ENCODE results near the gene NME3. TPM values are rescaled to one million over a fixed set of nuclear protein-coding genes. Genes with fewer than 3 reads are reported as not detected.

Gene NME3
- total RNA-seq, 1 experiment from 2014 or later = 76.9 TPM

GRCh38 chr16:1810106-1810505, 38.8 kb upstream of the NME3 start:
- no peak overlapping the region for H3K4me3 Mint-ChIP-seq
- Histone ChIP-seq H3K4me2 (ENCODE audit: insufficient read depth, insufficient read length, low read length) (no peak overlapping the region), H2AK5ac (ENCODE audit: insufficient read length, low read length) (no peak overlapping the region), H3K4ac (ENCODE audit: low read depth, low read length) (no peak overlapping the region), H4K8ac (replicated peaks; ENCODE audit: insufficient read length, low read depth, low read length) (no peak overlapping the region), H3K4me1 (ENCODE audit: insufficient read depth, low read length) (no peaks in the 10 kb centered on the region), H3K79me2 (ENCODE audit: insufficient read depth, low read length) (no peaks in the 10 kb centered on the region), H3K79me1 (ENCODE audit: insufficient read depth, low read depth, low read length, poor library complexity, severe bottlenecking) (no peaks in the 10 kb centered on the region), H4K20me1 (ENCODE audit: control insufficient read depth, insufficient read depth, insufficient read length) (no peaks in the 10 kb centered on the region), H2BK120ac (ENCODE audit: low read depth, low read length, poor library complexity, severe bottlenecking) (no peak overlapping the region), H2BK5ac (ENCODE audit: insufficient read length, low read length) (no peak overlapping the region), H3K23me2 (ENCODE audit: insufficient read length, low read depth, low read length, poor library complexity, severe bottlenecking) (no peaks in the 10 kb centered on the region), H2BK15ac (ENCODE audit: low read depth, low read length) (no peak overlapping the region), H2AFZ (ENCODE audit: low read length) (no peak overlapping the region), H3K27me3 (ENCODE audit: insufficient read depth, low read length) (no peaks in the 10 kb centered on the region), H2BK20ac (ENCODE audit: low read depth, low read length, poor library complexity, severe bottlenecking) (no peak overlapping the region), H3K9ac (ENCODE audit: extremely low read depth, insufficient read length, low read length) (no peak overlapping the region), H3K23ac (ENCODE audit: insufficient read length, low read depth, low read length) (no peak overlapping the region), H3K56ac (ENCODE audit: insufficient read length, low read depth, low read length) (no peak overlapping the region), H3K18ac (ENCODE audit: insufficient read length, low read depth, low read length) (no peak overlapping the region), H4K5ac (ENCODE audit: insufficient read length, low read depth, low read length) (no peak overlapping the region), H3T11ph (ENCODE audit: low read length) (no peak overlapping the region), H3K14ac (ENCODE audit: insufficient read depth, low read length) (no peak overlapping the region), H4K91ac (ENCODE audit: insufficient read length, low read depth, low read length) (no peak overlapping the region), H3K9me3 (ENCODE audit: control insufficient read depth, low read depth, low read length) (no peaks in the 10 kb centered on the region), H3K27ac (ENCODE audit: insufficient read length, low read depth, low read length) (no peak overlapping the region), H2BK12ac (ENCODE audit: insufficient read length, low read depth, low read length) (no peak overlapping the region)
- no peaks in the 10 kb centered on the region for H3K27me3 Mint-ChIP-seq (ENCODE audit: low read depth)
- H3K9me3 Mint-ChIP-seq = peaks cover 2 to 4% of the 10 kb centered on the region in 2 experiments; a peak in 2 of 5 replicates
- DNase-seq = no peak
- H3K27ac Mint-ChIP-seq = no peak overlapping the region; a peak in 1 of 7 replicates
- peaks cover 16 to 40% (median 17%) of the 10 kb centered on the region in 3 experiments for H3K36me3 Mint-ChIP-seq (ENCODE audit: insufficient read depth in 1 of 3, low read depth in 3 of 3)
- TF ChIP-seq CTCF (conservative IDR thresholded peaks at IDR 0.05) = no peak
- no CpG with 5 or more reads among the region's 16 CpGs for WGBS (ENCODE audit: extremely low coverage, insufficient read length, low lambda C conversion rate)
- H3K4me1 Mint-ChIP-seq = peaks cover 0 to 3% of the 10 kb centered on the region in 2 experiments; a peak in 2 of 4 replicates

Data from H9 (cell line).